Fibroblast of the aortic adventitia (primary cell): ENCODE measurements around the gene FCHO1. TPM values are rescaled to one million over a fixed set of nuclear protein-coding genes. Genes with fewer than 3 reads are reported as not detected.

Experiments
- DNase-seq: peaks from one replicate; pipeline ENCODE4 v3.0.0-alpha.2; 2010; ENCODE audit warnings: low read depth
- H3K4me3 ChIP-seq: 2 replicates; pipeline ENCODE4 v1.5.1; 2011; ENCODE audit warnings: low read depth, mild to moderate bottlenecking, control low read depth, low read length, moderate library complexity
- total RNA-seq: library from RNA; depleted of rRNA; stranded (reverse); fragments of >200 nt; gene quantifications from 2 replicates; pipeline ENCODE4 v1.2.3, GENCODE V29; 2012; ENCODE audit warnings: low replicate concordance
- TF ChIP-seq, protein P1 (sequence below): IDR thresholded peaks from 2 replicates; pipeline ENCODE4 v1.5.1; 2011; ENCODE audit warnings: mild to moderate bottlenecking, low read length, control low read depth, inconsistent platforms; ENCODE audit not compliant: insufficient read depth

Gene FCHO1
- total RNA-seq, 1 donor: 0.36 TPM

GRCh38 chr19:17753976-17754375 is 2.7 kb downstream of the FCHO1 start:
- H3K4me3 ChIP-seq: no peak overlapping the region
- no peak for DNase-seq
- TF ChIP-seq, protein P1, sequence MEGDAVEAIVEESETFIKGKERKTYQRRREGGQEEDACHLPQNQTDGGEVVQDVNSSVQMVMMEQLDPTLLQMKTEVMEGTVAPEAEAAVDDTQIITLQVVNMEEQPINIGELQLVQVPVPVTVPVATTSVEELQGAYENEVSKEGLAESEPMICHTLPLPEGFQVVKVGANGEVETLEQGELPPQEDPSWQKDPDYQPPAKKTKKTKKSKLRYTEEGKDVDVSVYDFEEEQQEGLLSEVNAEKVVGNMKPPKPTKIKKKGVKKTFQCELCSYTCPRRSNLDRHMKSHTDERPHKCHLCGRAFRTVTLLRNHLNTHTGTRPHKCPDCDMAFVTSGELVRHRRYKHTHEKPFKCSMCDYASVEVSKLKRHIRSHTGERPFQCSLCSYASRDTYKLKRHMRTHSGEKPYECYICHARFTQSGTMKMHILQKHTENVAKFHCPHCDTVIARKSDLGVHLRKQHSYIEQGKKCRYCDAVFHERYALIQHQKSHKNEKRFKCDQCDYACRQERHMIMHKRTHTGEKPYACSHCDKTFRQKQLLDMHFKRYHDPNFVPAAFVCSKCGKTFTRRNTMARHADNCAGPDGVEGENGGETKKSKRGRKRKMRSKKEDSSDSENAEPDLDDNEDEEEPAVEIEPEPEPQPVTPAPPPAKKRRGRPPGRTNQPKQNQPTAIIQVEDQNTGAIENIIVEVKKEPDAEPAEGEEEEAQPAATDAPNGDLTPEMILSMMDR: no peak

- TF ChIP-seq, protein P1: no peak
- no peak for DNase-seq
Observed at GRCh38 chr19:17754634-17755442, 3.6 kb downstream of the FCHO1 start.

GRCh38 chr19:17755443-17755890 is 4.2 kb downstream of the FCHO1 start:
- no peak for DNase-seq
- TF ChIP-seq, protein P1: no peak
- H3K4me3 ChIP-seq: no peak overlapping the region

More at GRCh38 chr19:17754634-17755442, 3.6 kb downstream of the FCHO1 start:
- no peak overlapping the region for H3K4me3 ChIP-seq

DNA sequence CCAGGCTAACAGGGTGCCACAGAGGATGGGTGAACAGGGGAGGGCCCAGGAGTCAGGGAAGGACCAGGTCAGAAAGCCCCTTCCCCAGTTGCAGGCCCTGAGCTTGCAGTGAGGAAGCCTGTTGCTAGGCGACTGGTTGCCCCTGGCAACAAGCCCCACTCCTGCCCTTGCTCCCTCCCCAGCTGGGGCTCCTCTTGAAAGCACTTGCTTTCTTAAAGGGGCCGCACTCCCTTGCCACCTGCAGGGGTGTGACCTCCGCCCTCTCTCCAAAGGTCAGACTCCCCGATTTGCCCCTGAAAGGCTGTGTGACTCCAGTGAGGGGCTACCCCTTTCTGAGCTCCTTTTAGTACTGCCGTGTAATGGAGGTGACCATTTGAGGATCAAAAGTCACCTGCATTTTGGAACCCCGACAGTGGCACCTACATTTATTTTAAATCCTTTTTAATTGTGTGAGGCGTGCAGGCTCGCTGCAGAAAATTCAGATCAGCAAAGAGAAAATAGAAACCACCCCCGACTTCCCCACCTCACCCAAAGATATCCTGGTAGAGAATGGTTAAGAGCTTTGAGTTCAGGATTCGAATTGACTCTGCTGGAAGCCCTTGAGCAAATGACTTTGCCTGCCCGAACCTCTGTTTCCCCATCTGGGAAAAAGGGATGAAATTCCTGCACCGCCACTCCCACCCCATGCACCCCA is 4.8 kb downstream of the FCHO1 start:
- peak; percentile 37 for DNase-seq
- H3K4me3 ChIP-seq: no peak overlapping the region
- TF ChIP-seq, protein P1: no peak

- no peak overlapping the region for H3K4me3 ChIP-seq
- DNase-seq: peak; percentile 47
- TF ChIP-seq, protein P1: no peak
Observed at GRCh38 chr19:17757125-17757524, 5.8 kb downstream of the FCHO1 start.

- TF ChIP-seq, protein P1: no peak
- no peak for DNase-seq
- no peak overlapping the region for H3K4me3 ChIP-seq
Observed at GRCh38 chr19:17758515-17758914, 7.2 kb downstream of the FCHO1 start.
